ENCODE measurements around the gene RNF6. TPM values are rescaled to one million over a fixed set of nuclear protein-coding genes. Genes with fewer than 3 reads are reported as not detected.

Gene RNF6
- total RNA-seq, 1 donor from 2014 or later: 24.2 TPM

DNA sequence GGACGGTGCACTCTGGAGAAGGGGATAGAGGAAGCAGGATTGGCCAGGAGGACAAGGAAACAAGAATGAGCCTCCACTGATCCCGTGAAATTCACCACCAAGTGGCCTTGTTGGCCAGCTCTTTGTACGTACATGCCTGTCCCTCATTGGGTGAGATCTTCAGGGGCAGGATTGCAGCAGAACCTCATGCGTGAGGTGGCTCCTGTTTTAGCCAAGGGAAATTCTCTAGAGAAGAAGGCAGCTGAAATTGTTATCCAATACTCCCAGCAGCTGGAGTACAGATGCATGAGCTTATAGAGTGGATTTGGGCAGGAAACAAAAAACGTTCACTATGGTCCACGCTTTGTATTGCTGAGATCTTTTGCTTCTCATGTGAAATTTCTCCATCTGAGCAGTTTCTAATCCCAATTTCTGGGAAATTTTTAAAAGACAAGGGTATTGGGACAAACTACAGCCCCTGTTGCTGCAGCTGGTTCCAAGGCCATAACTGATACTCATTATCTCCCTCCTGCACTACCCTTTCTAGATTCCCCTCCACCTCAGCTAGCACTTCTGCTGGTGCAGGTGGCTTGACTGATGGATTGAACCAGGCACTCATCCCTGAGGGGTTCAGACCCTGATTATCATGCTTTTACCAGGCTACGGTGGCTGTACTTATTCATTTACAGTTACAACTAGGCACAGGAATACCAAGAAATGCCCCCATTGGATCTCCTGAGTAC is 3.9 kb upstream of the RNF6 start:
- H3K27ac Mint-ChIP-seq: no peak overlapping the region
- no peaks in the 10 kb centered on the region for H3K27me3 Mint-ChIP-seq (ENCODE audit: low read depth)
- H3K9me3 Mint-ChIP-seq: no peaks in the 10 kb centered on the region
- peaks cover 12% of the 10 kb centered on the region for H3K4me1 Mint-ChIP-seq
- no peaks in the 10 kb centered on the region for H3K36me3 Mint-ChIP-seq
- DNase-seq (ENCODE audit: low spot score in 2 of 2, unreplicated experiment in 2 of 2): no peak
- H3K4me3 Mint-ChIP-seq: no peak overlapping the region
- TF ChIP-seq, protein P1, sequence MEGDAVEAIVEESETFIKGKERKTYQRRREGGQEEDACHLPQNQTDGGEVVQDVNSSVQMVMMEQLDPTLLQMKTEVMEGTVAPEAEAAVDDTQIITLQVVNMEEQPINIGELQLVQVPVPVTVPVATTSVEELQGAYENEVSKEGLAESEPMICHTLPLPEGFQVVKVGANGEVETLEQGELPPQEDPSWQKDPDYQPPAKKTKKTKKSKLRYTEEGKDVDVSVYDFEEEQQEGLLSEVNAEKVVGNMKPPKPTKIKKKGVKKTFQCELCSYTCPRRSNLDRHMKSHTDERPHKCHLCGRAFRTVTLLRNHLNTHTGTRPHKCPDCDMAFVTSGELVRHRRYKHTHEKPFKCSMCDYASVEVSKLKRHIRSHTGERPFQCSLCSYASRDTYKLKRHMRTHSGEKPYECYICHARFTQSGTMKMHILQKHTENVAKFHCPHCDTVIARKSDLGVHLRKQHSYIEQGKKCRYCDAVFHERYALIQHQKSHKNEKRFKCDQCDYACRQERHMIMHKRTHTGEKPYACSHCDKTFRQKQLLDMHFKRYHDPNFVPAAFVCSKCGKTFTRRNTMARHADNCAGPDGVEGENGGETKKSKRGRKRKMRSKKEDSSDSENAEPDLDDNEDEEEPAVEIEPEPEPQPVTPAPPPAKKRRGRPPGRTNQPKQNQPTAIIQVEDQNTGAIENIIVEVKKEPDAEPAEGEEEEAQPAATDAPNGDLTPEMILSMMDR (IDR thresholded peaks at IDR 0.05; ENCODE audit: unreplicated experiment): no peak

DNA sequence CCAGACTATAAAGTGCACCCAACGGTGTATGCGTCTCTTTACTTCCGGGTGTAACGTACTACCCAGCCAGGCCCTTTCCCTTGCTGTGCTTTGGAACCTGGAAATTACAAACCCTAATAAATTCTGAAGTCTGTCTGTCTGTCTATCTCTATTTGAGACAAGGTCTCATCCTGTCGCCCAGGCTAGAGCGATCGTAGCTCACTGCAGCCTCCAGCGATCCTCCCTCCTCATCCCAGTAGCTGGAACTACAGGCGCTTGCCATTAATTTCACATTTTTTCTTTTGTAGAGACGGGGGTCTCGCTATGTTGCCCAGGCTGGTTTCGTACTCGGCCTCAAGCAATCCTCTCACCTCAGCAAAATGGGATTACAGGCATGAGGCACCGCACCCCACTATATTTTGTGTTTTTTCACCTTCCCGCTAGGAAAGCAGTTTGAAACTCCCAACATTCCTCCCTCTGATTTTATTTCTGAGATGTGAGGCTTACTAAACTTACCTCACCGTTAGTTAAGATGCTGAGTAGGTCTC is 469 bp upstream of the RNF6 start:
- Mint-ChIP-seq H3K4me1 (peaks cover 28% of the 10 kb centered on the region), H3K9me3 (no peaks in the 10 kb centered on the region), H3K36me3 (peaks cover 4% of the 10 kb centered on the region), H3K4me3 (peak overlapping the region; percentile 100), H3K27ac (peak overlapping the region; percentile 100), H3K27me3 (ENCODE audit: low read depth) (no peaks in the 10 kb centered on the region)
- peak in 1 of 2 experiments; percentile 40 for DNase-seq (ENCODE audit: low spot score in 2 of 2, unreplicated experiment in 2 of 2)
- TF ChIP-seq, protein P1 (IDR thresholded peaks at IDR 0.05; ENCODE audit: unreplicated experiment): no peak

DNA sequence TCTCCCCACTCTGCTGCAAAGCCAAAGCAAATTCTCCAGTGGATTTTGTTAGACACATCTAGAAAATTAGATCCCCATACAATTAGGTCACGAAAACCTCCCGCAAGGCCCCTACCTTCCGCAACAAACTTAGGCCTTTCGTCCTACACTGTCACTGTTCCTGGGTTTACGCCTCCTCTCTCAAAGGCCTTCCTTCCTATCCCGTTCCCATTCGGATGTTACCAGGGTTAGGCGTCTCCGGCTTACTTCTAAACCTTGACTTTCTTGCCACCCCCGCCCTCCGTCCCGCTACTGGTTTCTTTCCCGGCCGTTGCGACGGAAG is 754 bp downstream of the RNF6 start:
- Mint-ChIP-seq H3K4me1 (peaks cover 28% of the 10 kb centered on the region), H3K9me3 (no peaks in the 10 kb centered on the region), H3K27ac (peak overlapping the region; percentile 100), H3K4me3 (peak overlapping the region; percentile 100), H3K36me3 (peaks cover 11% of the 10 kb centered on the region), H3K27me3 (ENCODE audit: low read depth) (no peaks in the 10 kb centered on the region)
- no peak for DNase-seq (ENCODE audit: low spot score in 2 of 2, unreplicated experiment in 2 of 2)
- TF ChIP-seq, protein P1 (IDR thresholded peaks at IDR 0.05; ENCODE audit: unreplicated experiment): no peak

DNA sequence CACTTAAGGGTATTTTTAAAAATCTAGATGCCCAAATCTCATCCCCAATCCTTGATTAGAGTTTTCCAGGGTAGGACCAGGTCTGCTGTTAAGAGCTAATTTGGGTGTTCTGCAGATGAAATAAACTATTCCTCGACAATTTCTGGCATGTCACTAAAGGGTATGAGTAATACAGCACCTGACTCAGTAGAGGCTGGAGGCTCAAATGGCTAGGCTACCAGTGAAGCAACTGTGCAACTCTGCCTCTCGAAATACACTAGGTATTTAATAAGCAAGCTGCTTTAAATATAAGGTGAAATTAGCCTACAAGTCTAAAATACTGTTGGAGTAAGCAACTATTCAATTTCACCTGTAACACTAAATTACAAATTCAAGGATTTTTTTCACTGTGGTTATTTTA is 1.5 kb downstream of the RNF6 start:
- Mint-ChIP-seq H3K4me3 (peak overlapping the region; percentile 100), H3K27me3 (ENCODE audit: low read depth) (no peaks in the 10 kb centered on the region), H3K9me3 (no peaks in the 10 kb centered on the region), H3K36me3 (peaks cover 11% of the 10 kb centered on the region), H3K4me1 (peaks cover 28% of the 10 kb centered on the region), H3K27ac (no peak overlapping the region)
- TF ChIP-seq, protein P1 (IDR thresholded peaks at IDR 0.05; ENCODE audit: unreplicated experiment): no peak
- DNase-seq (ENCODE audit: low spot score in 2 of 2, unreplicated experiment in 2 of 2): no peak

DNA sequence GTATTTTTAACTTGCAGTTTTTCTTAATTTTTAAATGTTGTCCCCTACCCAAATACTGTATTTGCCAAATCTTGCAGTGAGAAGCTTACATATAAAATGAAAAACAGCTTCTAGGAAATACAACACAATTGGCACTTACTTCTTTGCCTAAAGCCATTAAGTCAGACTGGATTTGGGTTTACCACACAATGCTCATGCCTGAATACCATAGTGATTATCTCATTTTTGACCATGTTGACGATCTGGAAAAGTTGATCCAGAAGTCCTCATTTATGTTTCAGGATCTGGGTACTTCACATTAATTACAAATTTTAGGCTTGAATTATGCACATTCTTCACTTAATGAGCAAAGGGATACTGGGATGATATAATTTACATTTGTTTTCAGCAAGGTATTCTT is 2.4 kb downstream of the RNF6 start:
- H3K27ac Mint-ChIP-seq: no peak overlapping the region
- TF ChIP-seq, protein P1 (IDR thresholded peaks at IDR 0.05; ENCODE audit: unreplicated experiment): no peak
- H3K36me3 Mint-ChIP-seq: peaks cover 18% of the 10 kb centered on the region
- no peak for DNase-seq (ENCODE audit: low spot score in 2 of 2, unreplicated experiment in 2 of 2)
- H3K4me1 Mint-ChIP-seq: peaks cover 28% of the 10 kb centered on the region
- no peaks in the 10 kb centered on the region for H3K9me3 Mint-ChIP-seq
- no peaks in the 10 kb centered on the region for H3K27me3 Mint-ChIP-seq (ENCODE audit: low read depth)
- peak overlapping the region; percentile 100 for H3K4me3 Mint-ChIP-seq
